ENCODE data around the gene FILIP1.

DNA sequence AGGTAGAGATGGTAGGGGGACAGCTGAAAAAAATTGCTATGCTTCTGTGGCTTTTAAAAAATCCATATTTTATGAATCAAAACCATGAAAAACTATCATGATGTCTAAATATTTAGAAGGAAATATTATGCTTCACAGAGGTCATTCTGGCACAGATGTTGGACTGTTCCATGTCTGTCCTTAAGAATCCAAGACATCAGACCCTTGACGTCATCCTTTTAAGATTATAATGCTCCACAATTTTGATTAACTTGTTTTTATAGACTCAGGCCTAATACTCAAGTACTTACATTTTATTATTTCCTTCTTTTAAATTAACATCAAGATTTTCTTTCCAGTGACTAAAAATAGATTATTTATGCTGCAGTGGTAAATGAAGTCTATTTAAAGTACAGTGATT lies 29.7 kb downstream of the FILIP1 start:
- TF ChIP-seq, protein P1, sequence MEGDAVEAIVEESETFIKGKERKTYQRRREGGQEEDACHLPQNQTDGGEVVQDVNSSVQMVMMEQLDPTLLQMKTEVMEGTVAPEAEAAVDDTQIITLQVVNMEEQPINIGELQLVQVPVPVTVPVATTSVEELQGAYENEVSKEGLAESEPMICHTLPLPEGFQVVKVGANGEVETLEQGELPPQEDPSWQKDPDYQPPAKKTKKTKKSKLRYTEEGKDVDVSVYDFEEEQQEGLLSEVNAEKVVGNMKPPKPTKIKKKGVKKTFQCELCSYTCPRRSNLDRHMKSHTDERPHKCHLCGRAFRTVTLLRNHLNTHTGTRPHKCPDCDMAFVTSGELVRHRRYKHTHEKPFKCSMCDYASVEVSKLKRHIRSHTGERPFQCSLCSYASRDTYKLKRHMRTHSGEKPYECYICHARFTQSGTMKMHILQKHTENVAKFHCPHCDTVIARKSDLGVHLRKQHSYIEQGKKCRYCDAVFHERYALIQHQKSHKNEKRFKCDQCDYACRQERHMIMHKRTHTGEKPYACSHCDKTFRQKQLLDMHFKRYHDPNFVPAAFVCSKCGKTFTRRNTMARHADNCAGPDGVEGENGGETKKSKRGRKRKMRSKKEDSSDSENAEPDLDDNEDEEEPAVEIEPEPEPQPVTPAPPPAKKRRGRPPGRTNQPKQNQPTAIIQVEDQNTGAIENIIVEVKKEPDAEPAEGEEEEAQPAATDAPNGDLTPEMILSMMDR (IDR thresholded peaks at IDR 0.05; ENCODE audit: insufficient read depth, low read length): no peak
- TF ChIP-seq POLR2AphosphoS5 (IDR thresholded peaks at IDR 0.05; ENCODE audit: low read depth) (no peak), GABPA (IDR thresholded peaks at IDR 0.05; ENCODE audit: low read depth) (no peak)
- TF ChIP-seq, protein P2, sequence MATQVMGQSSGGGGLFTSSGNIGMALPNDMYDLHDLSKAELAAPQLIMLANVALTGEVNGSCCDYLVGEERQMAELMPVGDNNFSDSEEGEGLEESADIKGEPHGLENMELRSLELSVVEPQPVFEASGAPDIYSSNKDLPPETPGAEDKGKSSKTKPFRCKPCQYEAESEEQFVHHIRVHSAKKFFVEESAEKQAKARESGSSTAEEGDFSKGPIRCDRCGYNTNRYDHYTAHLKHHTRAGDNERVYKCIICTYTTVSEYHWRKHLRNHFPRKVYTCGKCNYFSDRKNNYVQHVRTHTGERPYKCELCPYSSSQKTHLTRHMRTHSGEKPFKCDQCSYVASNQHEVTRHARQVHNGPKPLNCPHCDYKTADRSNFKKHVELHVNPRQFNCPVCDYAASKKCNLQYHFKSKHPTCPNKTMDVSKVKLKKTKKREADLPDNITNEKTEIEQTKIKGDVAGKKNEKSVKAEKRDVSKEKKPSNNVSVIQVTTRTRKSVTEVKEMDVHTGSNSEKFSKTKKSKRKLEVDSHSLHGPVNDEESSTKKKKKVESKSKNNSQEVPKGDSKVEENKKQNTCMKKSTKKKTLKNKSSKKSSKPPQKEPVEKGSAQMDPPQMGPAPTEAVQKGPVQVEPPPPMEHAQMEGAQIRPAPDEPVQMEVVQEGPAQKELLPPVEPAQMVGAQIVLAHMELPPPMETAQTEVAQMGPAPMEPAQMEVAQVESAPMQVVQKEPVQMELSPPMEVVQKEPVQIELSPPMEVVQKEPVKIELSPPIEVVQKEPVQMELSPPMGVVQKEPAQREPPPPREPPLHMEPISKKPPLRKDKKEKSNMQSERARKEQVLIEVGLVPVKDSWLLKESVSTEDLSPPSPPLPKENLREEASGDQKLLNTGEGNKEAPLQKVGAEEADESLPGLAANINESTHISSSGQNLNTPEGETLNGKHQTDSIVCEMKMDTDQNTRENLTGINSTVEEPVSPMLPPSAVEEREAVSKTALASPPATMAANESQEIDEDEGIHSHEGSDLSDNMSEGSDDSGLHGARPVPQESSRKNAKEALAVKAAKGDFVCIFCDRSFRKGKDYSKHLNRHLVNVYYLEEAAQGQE (IDR thresholded peaks at IDR 0.05; ENCODE audit: insufficient replicate concordance, low read depth): no peak

All from HL-60 (cell line).